H9 (cell line): Measurements from ENCODE around the gene IDH2. TPM values are rescaled to one million over a fixed set of nuclear protein-coding genes. Genes with fewer than 3 reads are reported as not detected.
A peak's percentile ranks its signal among the peaks of the same experiment; 100 is the strongest.
"Not testable (repeated sequence)": the region's sequence is repeated elsewhere in the genome, so short reads cannot be mapped to it uniquely, and the experiment has no call there.

Experiments used
- DNase-seq: peaks from one replicate; pipeline ENCODE4 v3.0.0-alpha.2; 2017
- H2AFZ ChIP-seq: one replicate; pipeline ENCODE4 v1.6.1; 2013; ENCODE audit warnings: mild to moderate bottlenecking, low read length, control low read depth, moderate library complexity
- H2AK5ac ChIP-seq: 2 replicates; pipeline ENCODE4 v1.6.1; 2013; ENCODE audit warnings: low read length, control low read depth, mixed read lengths; ENCODE audit not compliant: insufficient read length
- H2BK120ac ChIP-seq: one replicate; pipeline ENCODE4 v1.6.1; 2013; ENCODE audit warnings: low read depth, mild to moderate bottlenecking, low read length, control low read depth, inconsistent platforms; ENCODE audit not compliant: poor library complexity, severe bottlenecking
- H2BK12ac ChIP-seq: 2 replicates; pipeline ENCODE4 v1.6.1; 2013; ENCODE audit warnings: low read length, control low read depth, mixed read lengths, low read depth; ENCODE audit not compliant: insufficient read length
- H2BK15ac ChIP-seq: 2 replicates; pipeline ENCODE4 v1.6.1; 2013; ENCODE audit warnings: low read depth, low read length, control low read depth
- H2BK20ac ChIP-seq: one replicate; pipeline ENCODE4 v1.6.1; 2013; ENCODE audit warnings: low read depth, mild to moderate bottlenecking, low read length, control low read depth, inconsistent platforms; ENCODE audit not compliant: poor library complexity, severe bottlenecking
- H2BK5ac ChIP-seq: 2 replicates; pipeline ENCODE4 v1.6.1; 2013; ENCODE audit warnings: low read length, control low read depth, mixed read lengths; ENCODE audit not compliant: insufficient read length
- H3K14ac ChIP-seq: 2 replicates; pipeline ENCODE4 v1.6.1; 2013; ENCODE audit warnings: low read length, control low read depth; ENCODE audit not compliant: insufficient read depth
- H3K18ac ChIP-seq: 2 replicates; pipeline ENCODE4 v1.6.1; 2013; ENCODE audit warnings: low read depth, mild to moderate bottlenecking, mixed read lengths, low read length, control low read depth; ENCODE audit not compliant: insufficient read length
- H3K23ac ChIP-seq: 2 replicates; pipeline ENCODE4 v1.6.1; 2013; ENCODE audit warnings: low read length, control low read depth, mixed read lengths, low read depth; ENCODE audit not compliant: insufficient read length
- H3K23me2 ChIP-seq: 2 replicates; pipeline ENCODE4 v1.6.1; 2013; ENCODE audit warnings: low read depth, mild to moderate bottlenecking, mixed read lengths, low read length, control low read depth; ENCODE audit not compliant: insufficient read length, poor library complexity, severe bottlenecking
- H3K27ac ChIP-seq: 2 replicates; pipeline ENCODE4 v1.5.1; 2013; ENCODE audit warnings: low read length, control low read depth, mixed read lengths, low read depth; ENCODE audit not compliant: insufficient read length
- H3K27me3 ChIP-seq: 2 replicates; pipeline ENCODE4 v1.6.1; 2013; ENCODE audit warnings: low read length, control low read depth, inconsistent platforms; ENCODE audit not compliant: insufficient read depth
- H3K4ac ChIP-seq: 2 replicates; pipeline ENCODE4 v1.6.1; 2013; ENCODE audit warnings: low read depth, mild to moderate bottlenecking, control low read depth, inconsistent platforms, low read length, moderate library complexity
- H3K4me1 ChIP-seq: 2 replicates; pipeline ENCODE4 v1.6.1; 2013; ENCODE audit warnings: low read length, control low read depth, inconsistent platforms; ENCODE audit not compliant: insufficient read depth
- H3K4me2 ChIP-seq: 2 replicates; pipeline ENCODE4 v1.6.1; 2013; ENCODE audit warnings: low read length, control low read depth, mixed read lengths; ENCODE audit not compliant: insufficient read length, insufficient read depth
- H3K56ac ChIP-seq: 2 replicates; pipeline ENCODE4 v1.6.1; 2013; ENCODE audit warnings: low read depth, mild to moderate bottlenecking, mixed read lengths, low read length, control low read depth; ENCODE audit not compliant: insufficient read length
- H3K79me1 ChIP-seq: 2 replicates; pipeline ENCODE4 v1.6.1; 2013; ENCODE audit warnings: low read depth, mild to moderate bottlenecking, moderate library complexity, low read length, control low read depth, inconsistent platforms; ENCODE audit not compliant: insufficient read depth, poor library complexity, severe bottlenecking
- H3K79me2 ChIP-seq: 2 replicates; pipeline ENCODE4 v1.6.1; 2013; ENCODE audit warnings: low read length, control low read depth, inconsistent platforms; ENCODE audit not compliant: insufficient read depth
- H3K9ac ChIP-seq: 2 replicates; pipeline ENCODE4 v1.6.1; 2013; ENCODE audit warnings: low read length, control low read depth, mixed read lengths; ENCODE audit not compliant: insufficient read length; ENCODE audit errors: extremely low read depth
- H3K9me3 ChIP-seq: one replicate; pipeline ENCODE4 v1.6.1; 2013; ENCODE audit warnings: low read depth, low read length, inconsistent platforms; ENCODE audit not compliant: control insufficient read depth
- H3T11ph ChIP-seq: one replicate; pipeline ENCODE4 v1.6.1; 2013; ENCODE audit warnings: mild to moderate bottlenecking, low read length, control low read depth, inconsistent platforms
- H4K20me1 ChIP-seq: one replicate; pipeline ENCODE4 v1.6.1; 2013; ENCODE audit not compliant: control insufficient read depth, insufficient read length, insufficient read depth
- H4K5ac ChIP-seq: 2 replicates; pipeline ENCODE4 v1.6.1; 2013; ENCODE audit warnings: low read depth, mild to moderate bottlenecking, mixed read lengths, low read length, control low read depth; ENCODE audit not compliant: insufficient read length
- H4K8ac ChIP-seq: replicated peaks from 2 replicates; pipeline ENCODE4 v1.6.1; 2013; ENCODE audit warnings: low read length, control low read depth, mixed read lengths, low read depth; ENCODE audit not compliant: insufficient read length
- H4K91ac ChIP-seq: 2 replicates; pipeline ENCODE4 v1.6.1; 2013; ENCODE audit warnings: low read depth, mild to moderate bottlenecking, moderate library complexity, mixed read lengths, low read length, control low read depth; ENCODE audit not compliant: insufficient read length
- H3K27ac Mint-ChIP-seq, 3 experiments: 2 replicates in 2 of 3; 3 replicates in 1 of 3; pipeline ENCODE4 v1.8.0; 2020 to 2021; ENCODE audit warnings: mixed read lengths in 3 of 3, mild to moderate bottlenecking in 1 of 3, moderate library complexity in 1 of 3
- H3K27me3 Mint-ChIP-seq: 2 replicates; pipeline ENCODE4 v1.8.0; 2021; ENCODE audit warnings: low read depth, mild to moderate bottlenecking, moderate library complexity, mixed read lengths
- H3K36me3 Mint-ChIP-seq, 3 experiments: 2 replicates in 2 of 3; 3 replicates in 1 of 3; pipeline ENCODE4 v1.8.0; 2020 to 2021; ENCODE audit warnings: low read depth in 3 of 3, mixed read lengths in 3 of 3; ENCODE audit not compliant: insufficient read depth in 1 of 3
- H3K4me1 Mint-ChIP-seq, 2 experiments: 2 replicates each; pipeline ENCODE4 v1.8.0; 2020; ENCODE audit warnings: mixed read lengths in 2 of 2
- H3K4me3 Mint-ChIP-seq, 2 experiments: 2 replicates in 1 of 2; 3 replicates in 1 of 2; pipeline ENCODE4 v1.8.0; 2020 to 2021; ENCODE audit warnings: mild to moderate bottlenecking in 2 of 2, mixed read lengths in 2 of 2, moderate library complexity in 1 of 2
- H3K9me3 Mint-ChIP-seq, 2 experiments: 2 replicates in 1 of 2; 3 replicates in 1 of 2; pipeline ENCODE4 v1.8.0; 2020; ENCODE audit warnings: mild to moderate bottlenecking in 2 of 2, mixed read lengths in 2 of 2, moderate library complexity in 1 of 2
- CTCF ChIP-seq: fragments of 200-600 bp; sonication (generic); conservative IDR thresholded peaks from 3 replicates; pipeline ENCODE4 v1.8.0; 2021; ENCODE audit warnings: antibody characterized with exemption, mild to moderate bottlenecking
- WGBS: extraction: QIAGEN DNeasy Blood & Tissue Kit; methylation state at CpG from one replicate; pipeline ENCODE4 v1.1.7; 2013; ENCODE audit warnings: missing lambda C conversion rate, low lambda C conversion rate, mixed read lengths; ENCODE audit not compliant: insufficient read length; ENCODE audit errors: extremely low coverage; 5-methylcytosine and 5-hydroxymethylcytosine counted together
- total RNA-seq: library from RNA; stranded (reverse); gene quantifications from 2 replicates; pipeline ENCODE4 v1.2.1, GENCODE V29; 2021

IDH2 gene
- total RNA-seq, 1 experiment from 2014 or later: 57.7 TPM

- H3K27ac Mint-ChIP-seq: no peak overlapping the region
- no peak overlapping the region for H3K14ac ChIP-seq
- no peak overlapping the region for H3K4me2 ChIP-seq
- no peak overlapping the region for H2BK5ac ChIP-seq
- no peaks in the 10 kb centered on the region for H3K23me2 ChIP-seq
- H3K23ac ChIP-seq: no peak overlapping the region
- no peak overlapping the region for H4K8ac ChIP-seq
- no peak overlapping the region for H3K4ac ChIP-seq
- no peak overlapping the region for H4K5ac ChIP-seq
- H3K18ac ChIP-seq: no peak overlapping the region
- no peak overlapping the region for H3K9ac ChIP-seq
- H3K4me1 ChIP-seq: no peaks in the 10 kb centered on the region; the same call in 1 of the 2 replicates
- no peaks in the 10 kb centered on the region for H3K79me1 ChIP-seq
- H3K9me3 ChIP-seq: no peaks in the 10 kb centered on the region
- H3K27me3 ChIP-seq: no peaks in the 10 kb centered on the region
- no peak overlapping the region for H2AFZ ChIP-seq
- no peak overlapping the region for H2BK15ac ChIP-seq
- H3K27me3 Mint-ChIP-seq: no peaks in the 10 kb centered on the region
- no peak overlapping the region for H2AK5ac ChIP-seq
- H2BK20ac ChIP-seq: no peak overlapping the region
- H3K56ac ChIP-seq: no peak overlapping the region
- TF ChIP-seq CTCF: peak; percentile 71
- H3T11ph ChIP-seq: no peak overlapping the region
- H2BK12ac ChIP-seq: no peak overlapping the region
- no peak for DNase-seq
- no peaks in the 10 kb centered on the region for H3K79me2 ChIP-seq
- peaks cover 11 to 16% of the 10 kb centered on the region in 2 experiments for H3K4me1 Mint-ChIP-seq
- H3K27ac ChIP-seq: no peak overlapping the region
- peaks cover 0 to 28% (median 13%) of the 10 kb centered on the region in 3 experiments; a peak in 4 of 7 replicates for H3K36me3 Mint-ChIP-seq
- no peak overlapping the region for H4K91ac ChIP-seq
- no peak overlapping the region for H3K4me3 Mint-ChIP-seq
- WGBS: no CpG with 5 or more reads among the region's 5 CpGs
- H3K9me3 Mint-ChIP-seq: no peaks in the 10 kb centered on the region
- H2BK120ac ChIP-seq: no peak overlapping the region
- H4K20me1 ChIP-seq: peaks cover 2% of the 10 kb centered on the region
These were observed 31.0 kb downstream of the IDH2 start for GRCh38 chr15:90071220-90071807.

- H3K4me1 Mint-ChIP-seq, H2AK5ac ChIP-seq: not testable (repeated sequence)
- WGBS: no CpG with 5 or more reads among the region's 2 CpGs
These were observed 31.6 kb downstream of the IDH2 start for GRCh38 chr15:90070623-90071022.

More at GRCh38 chr15:90070623-90071022, 31.6 kb downstream of the IDH2 start:
- H3K4me3 Mint-ChIP-seq, H4K20me1 ChIP-seq, DNase-seq, H3K18ac ChIP-seq, H3K27ac ChIP-seq, H3K23me2 ChIP-seq, H3K9ac ChIP-seq, H3K9me3 ChIP-seq, H3K4ac ChIP-seq, H3K23ac ChIP-seq, H3K27me3 Mint-ChIP-seq, H4K5ac ChIP-seq, H3K9me3 Mint-ChIP-seq, H4K91ac ChIP-seq, H2BK120ac ChIP-seq, H3T11ph ChIP-seq, H3K4me2 ChIP-seq, H2BK5ac ChIP-seq, H2BK20ac ChIP-seq, H3K56ac ChIP-seq, H3K4me1 ChIP-seq, H3K79me1 ChIP-seq, H2BK15ac ChIP-seq, H2BK12ac ChIP-seq, H2AFZ ChIP-seq, H4K8ac ChIP-seq, H3K14ac ChIP-seq, H3K27me3 ChIP-seq, H3K79me2 ChIP-seq: not testable (repeated sequence)
- peaks cover 0 to 28% (median 13%) of the 10 kb centered on the region in 3 experiments; a peak in 4 of 7 replicates for H3K36me3 Mint-ChIP-seq
- peak overlapping the region in 1 of 3 experiments; percentile 52; a peak in 1 of 7 replicates for H3K27ac Mint-ChIP-seq
